GM20000 (cell line): ENCODE data around the gene NDUFB4.
A peak's percentile ranks its signal among the peaks of the same experiment; 100 is the strongest.

ENCODE experiments used
- DNase-seq: peaks from one replicate; pipeline ENCODE4 v3.0.0; 2012; ENCODE audit warnings: low spot score
- CTCF ChIP-seq: IDR thresholded peaks from 2 replicates; pipeline ENCODE4 v1.5.1; 2012; ENCODE audit warnings: mild to moderate bottlenecking, control low read depth; ENCODE audit errors: extremely low read depth, missing control alignments

Gene NDUFB4

GRCh38 chr3:120587332-120587975 is 8.7 kb upstream of the NDUFB4 start:
- no peak for DNase-seq
- no peak for TF ChIP-seq CTCF

- TF ChIP-seq CTCF: no peak
- DNase-seq: no peak
Observed at GRCh38 chr3:120595788-120596115, 384 bp upstream of the NDUFB4 start.

- no peak for DNase-seq
- no peak for TF ChIP-seq CTCF
Observed at GRCh38 chr3:120596853-120597223, 702 bp downstream of the NDUFB4 start.

GRCh38 chr3:120597445-120598049 is 1.4 kb downstream of the NDUFB4 start:
- DNase-seq: peak; percentile 33
- TF ChIP-seq CTCF: no peak

GRCh38 chr3:120599211-120599610 is 3.1 kb downstream of the NDUFB4 start:
- TF ChIP-seq CTCF: no peak
- DNase-seq: no peak

GRCh38 chr3:120601554-120601953 is 5.4 kb downstream of the NDUFB4 start:
- no peak for DNase-seq

GRCh38 chr3:120602682-120603081 is 6.5 kb downstream of the NDUFB4 start:
- no peak for TF ChIP-seq CTCF
- DNase-seq: no peak

More at GRCh38 chr3:120601554-120601953, 5.4 kb downstream of the NDUFB4 start:
- no peak for TF ChIP-seq CTCF
